Thymus (tissue), 11 donors: ENCODE data around the gene ZNF44. TPM values are rescaled to one million over a fixed set of nuclear protein-coding genes. Genes with fewer than 3 reads are reported as not detected.
"Not testable (repeated sequence)": the region's sequence is repeated elsewhere in the genome, so short reads cannot be mapped to it uniquely, and the experiment has no call there.

Source experiments
- DNase-seq, 9 donors: peaks; one replicate each; pipeline ENCODE4 v3.0.0-alpha.2; 2013; ENCODE audit warnings: low spot score in 9 of 9, low read depth in 6 of 9, missing footprints in 1 of 9
- H3K27ac ChIP-seq, 2 donors: one replicate each; pipeline ENCODE4 v1.5.1; 2013; ENCODE audit warnings: control low read depth in 1 of 2, low read depth in 1 of 2, low read length in 1 of 2, mild to moderate bottlenecking in 1 of 2, moderate library complexity in 1 of 2
- H3K27me3 ChIP-seq, 2 donors: one replicate each; pipeline ENCODE4 v1.5.1; 2013; ENCODE audit warnings: low read length in 1 of 2; ENCODE audit not compliant: control insufficient read depth in 2 of 2, insufficient read depth in 1 of 2
- H3K36me3 ChIP-seq, 2 donors: one replicate each; pipeline ENCODE4 v1.5.1; 2013; ENCODE audit warnings: low read length in 1 of 2, mild to moderate bottlenecking in 1 of 2, moderate library complexity in 1 of 2; ENCODE audit not compliant: control insufficient read depth in 2 of 2, insufficient read depth in 2 of 2
- H3K4me1 ChIP-seq, 2 donors: one replicate each; pipeline ENCODE4 v1.5.1; 2013; ENCODE audit warnings: low read length in 2 of 2; ENCODE audit not compliant: control insufficient read depth in 2 of 2, insufficient read depth in 2 of 2
- H3K4me3 ChIP-seq, 2 donors: one replicate each; pipeline ENCODE4 v1.5.1; 2013; ENCODE audit warnings: low read length in 2 of 2, control low read depth in 1 of 2, mild to moderate bottlenecking in 1 of 2
- H3K9me3 ChIP-seq, 2 donors: one replicate each; pipeline ENCODE4 v1.5.1; 2013; ENCODE audit warnings: low read length in 1 of 2, mild to moderate bottlenecking in 1 of 2; ENCODE audit not compliant: control insufficient read depth in 2 of 2, insufficient read depth in 1 of 2
- WGBS: extraction: QIAGEN DNeasy Blood & Tissue Kit; methylation state at CpG from one replicate; pipeline ENCODE4 v1.1.7; 2013; 5-methylcytosine and 5-hydroxymethylcytosine counted together
- polyA plus RNA-seq: library from polyadenylated mRNA; stranded (reverse); fragments of 200-250 nt; gene quantifications from one replicate; pipeline ENCODE4 v1.2.3, GENCODE V29; 2013
- total RNA-seq: library from RNA; stranded (reverse); fragments of 120-200 nt; gene quantifications from one replicate; pipeline ENCODE4 v1.2.4, GENCODE V29; 2013
- donor health status: healthy.

ZNF44 gene
- total and polyA plus RNA-seq, 2 donors: 7.1 to 16.3 TPM

GRCh38 chr19:12308891-12309290, 14.2 kb upstream of the ZNF44 start:
- not testable (repeated sequence) for H3K4me3 ChIP-seq, H3K27me3 ChIP-seq, H3K9me3 ChIP-seq, H3K27ac ChIP-seq, H3K36me3 ChIP-seq, DNase-seq, H3K4me1 ChIP-seq
- 98% methylated on average over 12 of the region's 12 CpGs for WGBS

- Histone ChIP-seq H3K4me1 (peaks cover 9 to 14% of the 10 kb centered on the region in 2 donors), H3K4me3 (peak overlapping the region; percentile 93 to 98), H3K36me3 (no peaks in the 10 kb centered on the region), H3K27me3 (no peaks in the 10 kb centered on the region), H3K27ac (peak overlapping the region; percentile 48 to 67), H3K9me3 (peaks cover 0 to 4% of the 10 kb centered on the region in 2 donors)
- WGBS: 69% methylated on average over 11 of the region's 11 CpGs
- DNase-seq: no peak
These were observed 508 bp upstream of the ZNF44 start for GRCh38 chr19:12295191-12295590.

- peak in 7 of 9 donors; percentile 6 to 55 (median 28) for DNase-seq
- Histone ChIP-seq H3K4me1 (peaks cover 12 to 14% of the 10 kb centered on the region in 2 donors), H3K36me3 (no peaks in the 10 kb centered on the region), H3K27ac (peak overlapping the region; percentile 53 to 92), H3K9me3 (peaks cover 0 to 4% of the 10 kb centered on the region in 2 donors), H3K4me3 (peak overlapping the region; percentile 93 to 98), H3K27me3 (no peaks in the 10 kb centered on the region)
- WGBS: under 1% methylated on average over 18 of the region's 18 CpGs
These were observed 870 bp downstream of the ZNF44 start for GRCh38 chr19:12293777-12294248.

- Histone ChIP-seq H3K27ac (peak overlapping the region in 1 of 2 donors; percentile 65), H3K27me3 (no peaks in the 10 kb centered on the region), H3K9me3 (peaks cover 0 to 7% of the 10 kb centered on the region in 2 donors), H3K36me3 (no peaks in the 10 kb centered on the region), H3K4me3 (no peak overlapping the region), H3K4me1 (peaks cover 11 to 12% of the 10 kb centered on the region in 2 donors)
- WGBS: 97% methylated on average over 7 of the region's 7 CpGs
- DNase-seq: no peak
These were observed 5.0 kb downstream of the ZNF44 start for GRCh38 chr19:12289790-12290065.

- peaks cover 4 to 6% of the 10 kb centered on the region in 2 donors for H3K36me3 ChIP-seq
- 93% methylated on average over 1 of the region's 1 CpG for WGBS
- H3K4me3 ChIP-seq: no peak overlapping the region
- peaks cover 0 to 20% of the 10 kb centered on the region in 2 donors for H3K9me3 ChIP-seq
- H3K27ac ChIP-seq: no peak overlapping the region
- H3K27me3 ChIP-seq: no peaks in the 10 kb centered on the region
- H3K4me1 ChIP-seq: peaks cover 1 to 5% of the 10 kb centered on the region in 2 donors
- DNase-seq: no peak
These were observed 6.7 kb downstream of the ZNF44 start for GRCh38 chr19:12287958-12288500.

- DNase-seq: no peak
- no peak overlapping the region for H3K27ac ChIP-seq
- over 99% methylated on average over 18 of the region's 18 CpGs for WGBS
- no peak overlapping the region for H3K4me3 ChIP-seq
- peaks cover 4 to 6% of the 10 kb centered on the region in 2 donors for H3K36me3 ChIP-seq
- peaks cover 0 to under 1% of the 10 kb centered on the region in 2 donors for H3K4me1 ChIP-seq
- H3K9me3 ChIP-seq: peaks cover 0 to 20% of the 10 kb centered on the region in 2 donors
- no peaks in the 10 kb centered on the region for H3K27me3 ChIP-seq
These were observed 10.1 kb downstream of the ZNF44 start for GRCh38 chr19:12284631-12285030.

- Histone ChIP-seq H3K4me1 (no peaks in the 10 kb centered on the region), H3K9me3 (peaks cover 0 to 20% of the 10 kb centered on the region in 2 donors), H3K27me3 (no peaks in the 10 kb centered on the region), H3K4me3 (no peak overlapping the region), H3K27ac (no peak overlapping the region), H3K36me3 (peaks cover 4 to 6% of the 10 kb centered on the region in 2 donors)
- no peak for DNase-seq
- WGBS: 98% methylated on average over 14 of the region's 14 CpGs
These were observed 10.5 kb downstream of the ZNF44 start for GRCh38 chr19:12284226-12284625.

- DNase-seq: no peak
These were observed 16.0 kb downstream of the ZNF44 start for GRCh38 chr19:12278713-12279112.

GRCh38 chr19:12272980-12273901, 21.4 kb downstream of the ZNF44 start:
- Histone ChIP-seq H3K36me3 (peaks cover 27 to 30% of the 10 kb centered on the region in 2 donors), H3K27me3 (no peaks in the 10 kb centered on the region), H3K27ac (no peak overlapping the region), H3K4me1 (no peaks in the 10 kb centered on the region), H3K4me3 (no peak overlapping the region), H3K9me3 (peaks cover 15 to 31% of the 10 kb centered on the region in 2 donors)
- DNase-seq: no peak
- 98% methylated on average over 11 of the region's 11 CpGs for WGBS

More at GRCh38 chr19:12278713-12279112, 16.0 kb downstream of the ZNF44 start:
- H3K4me1 ChIP-seq: no peaks in the 10 kb centered on the region
- H3K27ac ChIP-seq: no peak overlapping the region
- H3K9me3 ChIP-seq: peaks cover 6 to 22% of the 10 kb centered on the region in 2 donors
- peaks cover 11 to 15% of the 10 kb centered on the region in 2 donors for H3K36me3 ChIP-seq
- no peaks in the 10 kb centered on the region for H3K27me3 ChIP-seq
- no peak overlapping the region for H3K4me3 ChIP-seq
- 87% methylated on average over 2 of the region's 2 CpGs for WGBS
